ENCODE data around the gene ZMYND8. TPM values are rescaled to one million over a fixed set of nuclear protein-coding genes. Genes with fewer than 3 reads are reported as not detected.

ZMYND8 gene
- total and polyA plus RNA-seq, 2 of the 8 experiments (the other 6 are each of a cell fraction or from before 2014, with no cell fraction given): 50.5 to 163 TPM

DNA sequence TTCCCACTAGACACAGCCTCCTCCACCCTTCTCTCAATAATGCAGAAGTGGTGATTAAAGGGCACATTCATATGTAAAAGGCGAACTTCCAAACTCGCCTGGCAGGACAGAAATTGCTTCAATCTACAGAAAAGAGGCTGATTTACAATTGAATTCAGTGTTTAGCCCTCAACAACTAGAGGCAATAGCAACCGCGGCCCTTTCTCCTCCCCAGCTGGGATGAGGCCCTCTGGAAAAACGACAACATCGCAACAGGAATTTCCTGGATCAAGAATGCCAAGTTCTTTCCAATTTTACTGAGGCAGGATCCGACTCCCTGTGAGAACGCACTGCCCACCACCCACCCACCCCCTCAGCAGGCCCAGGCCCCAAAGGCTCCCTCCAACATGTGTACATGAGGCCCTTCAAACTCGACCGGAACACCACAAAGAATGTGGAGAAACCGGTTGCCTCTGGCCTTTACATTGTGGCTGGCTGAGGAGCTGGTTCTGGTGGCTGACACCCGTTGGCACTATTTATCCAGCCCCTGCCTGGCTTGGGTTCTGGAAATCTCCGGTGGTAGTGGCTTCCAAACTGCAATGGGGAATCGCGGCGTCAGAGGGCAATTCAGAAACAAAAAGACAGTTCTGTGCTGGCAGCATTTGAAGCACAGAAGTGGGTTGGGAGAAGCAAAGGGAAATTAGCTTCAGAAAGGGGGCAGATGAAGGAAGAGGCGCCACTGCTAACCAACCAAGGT lies 36.8 kb downstream of the ZMYND8 start (continued):
- TF ChIP-seq CBX8 (IDR thresholded peaks at IDR 0.05; ENCODE audit: borderline replicate concordance, low read depth, low read length) (no peak), JUN (IDR thresholded peaks at IDR 0.05; ENCODE audit: low read depth, low read length) (no peak), SUZ12 (IDR thresholded peaks at IDR 0.05; ENCODE audit: low read length) (no peak), TBP (IDR thresholded peaks at IDR 0.05; ENCODE audit: low read depth, low read length) (0 out of 2 replicates have a peak, but pooled peaks have one; percentile 46), JUND (IDR thresholded peaks at IDR 0.05; ENCODE audit: low read length) (no peak; the same call in 1 of the 2 replicates), ASH2L (IDR thresholded peaks at IDR 0.05; ENCODE audit: low read length) (peak; percentile 96)

Data from H1 (cell line).